MM.1S (cell line): ENCODE results near the gene TRMT6.

Experiments used
- EZH2 ChIP-seq: fragments of 300-600 bp; sonication (generic); optimal IDR thresholded peaks from 2 replicates; pipeline ENCODE3; 2017; ENCODE audit warnings: low read depth, mild to moderate bottlenecking, antibody characterized with exemption, low read length, mixed read lengths
- EZH2phosphoT487 ChIP-seq: fragments of 300-600 bp; sonication (generic); IDR thresholded peaks from 2 replicates; pipeline ENCODE4 v1.6.1; 2018; ENCODE audit warnings: antibody characterized with exemption, low read length
- TF ChIP-seq, protein P1 (sequence below): fragments of 300-600 bp; sonication (generic); IDR thresholded peaks from 2 replicates; pipeline ENCODE4 v1.5.1; 2016; ENCODE audit warnings: antibody characterized with exemption, low read length, mixed read lengths

DNA sequence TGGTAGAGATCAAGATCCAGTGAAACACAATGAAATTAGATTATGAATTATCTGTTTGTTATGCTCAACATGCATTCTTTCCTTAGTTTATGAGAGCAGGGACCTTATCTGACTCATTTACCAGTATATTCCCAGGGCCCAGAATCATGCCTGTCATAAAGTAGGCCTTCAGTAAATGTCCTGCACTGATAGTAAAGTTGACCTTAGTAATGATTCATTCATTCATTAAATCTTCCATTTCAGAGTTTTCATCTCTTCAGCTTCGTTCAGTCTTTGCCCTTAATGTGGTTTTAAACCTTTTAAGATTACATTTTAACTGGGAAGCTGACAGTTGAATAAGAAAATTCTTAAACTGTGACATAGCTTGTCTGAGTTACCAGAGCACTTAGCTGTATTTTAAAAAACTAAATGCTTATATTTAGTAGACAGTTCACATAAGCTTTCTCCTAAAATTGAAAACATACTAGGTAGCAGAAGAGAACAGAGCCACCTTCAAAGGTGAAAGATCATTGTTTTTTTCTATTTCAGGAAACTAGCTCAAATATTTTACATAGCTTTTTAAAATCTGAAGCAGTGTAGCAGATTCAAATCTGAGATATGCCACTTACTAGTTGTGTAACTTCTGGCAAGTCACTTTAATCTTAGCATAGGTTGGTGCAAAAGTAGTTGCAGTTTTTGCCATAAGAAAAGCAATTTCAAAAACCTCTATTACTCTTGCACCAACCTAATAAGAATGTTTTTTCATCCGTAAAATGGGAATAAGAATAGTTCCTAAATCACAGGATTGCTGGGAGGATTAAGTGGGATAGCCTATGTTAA lies 41.5 kb upstream of the TRMT6 start:
- TF ChIP-seq, protein P1, sequence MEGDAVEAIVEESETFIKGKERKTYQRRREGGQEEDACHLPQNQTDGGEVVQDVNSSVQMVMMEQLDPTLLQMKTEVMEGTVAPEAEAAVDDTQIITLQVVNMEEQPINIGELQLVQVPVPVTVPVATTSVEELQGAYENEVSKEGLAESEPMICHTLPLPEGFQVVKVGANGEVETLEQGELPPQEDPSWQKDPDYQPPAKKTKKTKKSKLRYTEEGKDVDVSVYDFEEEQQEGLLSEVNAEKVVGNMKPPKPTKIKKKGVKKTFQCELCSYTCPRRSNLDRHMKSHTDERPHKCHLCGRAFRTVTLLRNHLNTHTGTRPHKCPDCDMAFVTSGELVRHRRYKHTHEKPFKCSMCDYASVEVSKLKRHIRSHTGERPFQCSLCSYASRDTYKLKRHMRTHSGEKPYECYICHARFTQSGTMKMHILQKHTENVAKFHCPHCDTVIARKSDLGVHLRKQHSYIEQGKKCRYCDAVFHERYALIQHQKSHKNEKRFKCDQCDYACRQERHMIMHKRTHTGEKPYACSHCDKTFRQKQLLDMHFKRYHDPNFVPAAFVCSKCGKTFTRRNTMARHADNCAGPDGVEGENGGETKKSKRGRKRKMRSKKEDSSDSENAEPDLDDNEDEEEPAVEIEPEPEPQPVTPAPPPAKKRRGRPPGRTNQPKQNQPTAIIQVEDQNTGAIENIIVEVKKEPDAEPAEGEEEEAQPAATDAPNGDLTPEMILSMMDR, result no peak
- TF ChIP-seq EZH2 (no peak), EZH2phosphoT487 (no peak)
